HG03442 (cell line): Measurements from ENCODE around the gene GMEB2.
"Not testable (repeated sequence)": the region's sequence is repeated elsewhere in the genome, so short reads cannot be mapped to it uniquely, and the experiment has no call there.

Experiments used
- ATAC-seq: cut with Tn5 transposase; IDR thresholded peaks from one replicate; pipeline ENCODE4 v1.9.1; 2021; ENCODE audit warnings: mild to moderate bottlenecking, moderate library complexity; ENCODE audit not compliant: unreplicated experiment

Gene GMEB2

DNA sequence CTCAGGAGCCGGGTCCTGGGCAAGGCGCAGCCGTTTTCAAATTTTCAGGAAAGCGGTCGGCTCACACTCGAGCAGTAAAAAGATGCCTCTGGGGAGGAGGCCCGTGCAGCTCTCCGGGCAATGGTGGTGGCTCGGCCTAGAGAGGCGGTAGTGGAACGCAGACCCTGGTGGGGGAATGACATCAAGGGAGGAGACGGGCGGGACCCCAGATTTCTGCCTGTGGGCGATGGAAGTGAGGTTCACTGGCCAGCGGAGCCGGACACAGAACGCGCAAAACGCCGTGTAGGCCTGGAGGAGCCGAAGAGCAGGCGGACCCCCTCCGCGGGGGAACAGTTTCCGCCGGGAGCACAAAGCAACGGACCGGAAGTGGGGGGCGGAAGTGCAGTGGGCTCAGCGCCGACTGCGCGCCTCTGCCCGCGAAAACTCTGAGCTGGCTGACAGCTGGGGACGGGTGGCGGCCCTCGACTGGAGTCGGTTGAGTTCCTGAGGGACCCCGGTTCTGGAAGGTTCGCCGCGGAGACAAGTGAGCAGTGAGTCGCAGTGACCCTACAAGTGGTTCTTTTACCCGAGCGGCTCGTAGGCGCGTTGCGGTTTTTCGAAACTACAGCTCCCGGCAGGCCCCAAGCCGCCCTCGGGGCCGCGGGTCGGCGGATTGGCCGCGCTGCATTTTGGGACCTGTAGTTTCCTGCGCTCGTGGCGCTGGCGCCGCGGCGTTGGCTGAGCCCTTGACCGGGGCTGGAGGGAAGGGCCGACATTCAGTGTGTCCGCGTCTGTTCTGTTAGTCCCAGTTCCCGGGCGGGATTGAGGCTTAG is 31.2 kb upstream of the GMEB2 start, which contains the start of gene RTEL1:
TSS of gene RTEL1 (plus strand) at position 376 of the 812 bp plus-strand sequence. CDS start 1,091 bp downstream, outside the sequence.
- ATAC-seq = peak; percentile 86

DNA sequence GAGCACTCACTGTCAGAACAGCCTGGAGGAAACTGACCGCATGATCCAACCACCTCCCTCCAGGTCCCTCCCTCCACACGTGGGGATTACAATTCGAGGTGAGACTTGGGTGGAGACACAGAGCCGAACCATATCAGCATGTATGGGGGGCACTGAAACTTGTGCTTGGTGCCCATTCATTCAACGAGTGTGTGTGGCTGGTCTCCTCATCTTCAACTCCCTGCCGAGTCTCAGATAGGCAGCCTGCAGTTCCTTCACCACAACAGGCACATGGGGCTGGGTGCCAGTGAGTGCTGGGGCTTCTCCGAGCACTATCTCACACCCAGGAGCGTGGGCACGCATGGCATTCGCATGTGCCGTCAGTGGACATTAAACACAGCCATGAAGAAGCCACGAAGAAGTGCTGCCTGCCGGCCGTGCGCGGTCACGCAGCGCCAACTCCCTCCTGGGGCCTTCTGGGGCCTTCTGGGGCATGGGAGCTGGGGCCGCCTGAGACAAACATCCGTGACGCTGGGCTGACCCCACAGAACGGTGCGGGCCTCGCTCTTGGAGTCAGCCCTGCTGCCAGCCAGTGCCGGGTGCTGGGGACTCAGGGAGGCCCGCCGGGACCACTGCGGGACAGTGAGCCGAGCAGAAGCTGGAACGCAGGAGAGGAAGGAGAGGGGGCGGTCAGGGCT is 30.5 kb upstream of the GMEB2 start:
- no peak for ATAC-seq

DNA sequence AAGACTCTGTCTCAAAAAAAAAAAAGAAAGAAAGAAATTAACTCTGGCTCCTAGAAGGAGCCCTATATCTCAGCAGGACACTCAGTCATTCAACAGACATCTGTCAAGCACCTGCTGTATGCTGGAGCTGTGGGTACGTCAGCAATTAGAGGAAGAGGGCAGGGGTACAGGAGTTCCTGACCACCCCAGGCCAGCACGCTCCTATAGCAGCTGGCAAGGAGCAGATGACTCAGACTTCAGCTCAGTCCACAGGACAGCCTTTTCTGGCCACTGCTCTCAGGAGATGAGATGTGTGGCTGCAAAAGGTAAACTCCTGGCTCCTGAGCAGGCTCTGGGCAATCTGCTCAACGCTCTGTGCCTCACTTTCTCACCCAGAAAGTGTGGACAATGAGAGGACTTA is 29.6 kb upstream of the GMEB2 start:
- ATAC-seq = no peak

DNA sequence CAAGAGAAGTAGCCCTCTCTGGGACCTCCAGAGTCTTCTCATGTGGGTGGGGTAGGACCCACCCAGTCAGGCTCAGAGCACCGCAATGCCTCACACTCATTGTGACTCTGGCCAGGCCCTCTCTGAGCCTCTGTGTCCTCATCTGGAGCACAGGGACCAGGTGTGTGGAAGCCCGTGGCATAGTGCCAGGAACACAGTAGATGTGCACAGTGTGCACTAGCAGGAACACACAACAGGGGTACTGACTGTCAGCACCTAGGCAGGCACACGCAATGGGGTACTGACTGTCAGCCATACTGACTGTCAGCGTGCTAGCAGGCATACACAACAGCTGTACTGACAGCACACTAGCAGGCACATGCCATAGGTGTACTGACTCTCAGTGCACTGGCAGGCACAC is 28.3 kb upstream of the GMEB2 start:
- no peak for ATAC-seq

DNA sequence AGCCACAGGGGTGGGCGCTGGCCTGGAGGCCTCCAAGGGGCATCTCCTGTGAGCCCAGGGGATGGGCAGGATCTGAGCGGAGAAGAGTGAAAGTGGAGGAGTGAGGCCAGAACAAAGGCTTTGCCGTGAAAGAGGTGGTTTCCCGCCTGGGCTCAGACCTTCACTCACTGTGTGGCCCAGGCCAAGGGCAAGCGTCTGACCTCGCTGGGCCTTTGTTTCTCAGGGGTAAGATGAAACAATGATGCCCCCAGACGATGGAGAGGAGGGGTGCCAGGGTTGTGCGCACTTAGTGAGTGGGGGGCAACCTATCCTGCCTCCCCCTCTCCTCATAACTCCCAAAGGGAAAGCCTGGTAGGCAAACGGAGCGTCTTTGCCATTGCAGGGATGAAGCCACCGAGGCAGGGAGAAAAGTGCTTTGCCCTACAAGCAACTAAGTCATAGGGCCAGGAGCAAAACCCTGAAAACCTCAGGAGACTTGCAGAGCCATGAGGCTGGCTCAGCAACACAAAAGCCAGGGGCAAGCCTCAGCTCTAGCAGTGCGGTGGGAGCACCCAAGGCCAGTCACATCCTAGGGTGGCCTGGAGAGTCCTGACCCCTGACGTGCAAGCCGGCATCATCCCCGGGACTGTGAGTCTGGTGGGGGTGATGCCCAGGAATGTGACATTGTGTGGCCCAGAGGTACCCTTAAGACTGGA is 27.2 kb upstream of the GMEB2 start:
- ATAC-seq = no peak

DNA sequence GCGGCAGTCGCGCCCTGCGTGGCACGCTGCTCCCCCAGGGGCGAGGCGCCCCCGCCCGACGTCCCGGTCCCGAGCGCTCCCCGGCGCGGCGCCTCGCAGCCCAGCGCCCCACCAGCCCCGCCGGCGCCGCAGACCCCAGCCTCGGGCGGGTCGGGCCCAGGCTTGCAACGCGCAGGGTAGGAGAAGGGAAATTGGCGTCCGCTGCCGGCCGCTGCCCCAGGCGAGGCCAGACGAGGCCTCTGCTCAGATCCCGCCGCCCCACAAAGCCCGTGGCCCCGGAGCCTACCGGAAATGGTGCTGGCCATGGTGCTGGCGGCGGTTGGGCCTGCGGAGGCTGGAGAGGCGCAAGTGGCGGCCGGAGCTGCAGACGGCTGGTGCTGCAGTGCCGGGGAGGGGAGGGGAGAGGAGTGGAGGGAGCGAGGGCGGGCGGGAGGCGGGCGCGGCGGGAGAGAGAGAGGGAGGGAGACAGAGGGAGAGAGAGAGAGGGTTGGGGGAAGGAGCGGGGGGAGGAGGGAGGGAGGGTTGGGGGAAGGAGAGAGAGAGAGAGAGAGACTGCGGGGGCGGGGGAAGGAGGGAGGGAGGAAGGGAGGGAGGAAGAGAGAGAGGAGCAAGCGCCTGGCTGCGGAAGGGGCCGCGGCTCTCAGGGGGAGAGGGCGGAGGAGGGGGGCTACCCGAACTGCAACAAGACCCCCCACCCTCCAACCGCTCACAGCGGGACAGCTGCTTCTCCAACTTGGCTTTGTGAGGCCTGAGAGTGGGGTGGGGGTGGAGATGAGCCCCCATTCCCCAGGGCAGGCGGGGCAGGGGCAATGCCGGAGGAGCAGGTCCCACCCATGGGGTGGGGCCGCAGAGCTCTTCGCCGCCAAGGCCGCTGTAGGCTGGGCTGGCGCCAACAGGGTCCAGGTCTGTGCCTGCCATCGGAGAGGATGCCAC is 26.4 kb upstream of the GMEB2 start, which contains the start of gene STMN3:
TSS of gene STMN3 (minus strand) at position 384 of the 933 bp plus-strand sequence. CDS start at position 305, 79 bp downstream.
- no peak for ATAC-seq

DNA sequence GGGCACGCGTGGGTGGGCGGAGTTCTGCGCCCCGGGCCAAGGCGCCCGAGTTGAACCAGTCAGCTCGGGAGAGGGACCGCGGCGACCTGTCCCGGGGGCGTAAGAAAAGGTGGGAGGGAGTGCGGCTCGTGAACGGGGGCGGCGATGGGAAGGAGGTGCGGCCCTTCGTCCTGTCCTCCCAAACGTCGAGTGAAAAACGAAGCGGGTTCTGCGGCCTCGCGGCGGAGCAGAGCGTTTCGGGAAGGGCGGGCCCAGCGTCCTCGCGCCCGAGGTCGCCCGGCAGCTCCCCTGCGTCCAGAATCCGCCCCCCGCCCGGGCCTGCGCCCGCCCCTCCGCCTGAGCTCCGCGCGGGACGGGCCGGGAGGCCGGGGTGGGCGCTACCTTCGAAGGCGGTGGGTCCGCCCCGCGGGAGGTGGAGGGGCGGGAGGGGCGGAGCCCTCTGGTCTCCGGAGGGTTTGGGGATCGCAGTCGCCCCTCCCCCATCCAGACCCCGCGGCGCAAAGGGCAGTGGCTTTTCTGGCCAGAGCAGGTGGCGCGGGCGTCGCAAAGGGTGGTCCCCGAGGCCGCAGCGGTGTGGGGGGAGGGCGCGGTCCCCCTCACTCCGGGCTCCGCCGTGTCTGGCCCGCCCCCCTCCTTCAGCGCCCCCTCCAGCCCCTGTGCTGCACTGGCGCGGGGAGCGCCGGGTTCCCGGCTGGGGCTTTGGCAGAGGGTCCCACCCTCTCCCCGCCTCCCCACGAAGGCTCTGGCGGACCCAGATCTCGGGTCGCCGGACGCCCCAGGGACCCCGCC is 25.5 kb upstream of the GMEB2 start:
- ATAC-seq = no peak

DNA sequence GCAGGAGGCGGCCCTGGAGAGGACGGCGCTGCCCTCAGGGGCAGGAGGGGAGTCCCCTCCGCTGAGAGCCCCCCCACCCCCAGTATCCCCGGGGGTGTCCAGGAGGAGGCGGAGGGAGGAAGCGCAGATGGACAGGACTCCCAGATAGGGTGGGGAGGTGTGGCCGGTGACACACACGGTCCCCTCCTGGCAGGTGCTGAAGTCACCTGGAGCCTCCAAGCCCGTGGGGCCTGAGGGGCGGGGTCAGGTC is 25.0 kb upstream of the GMEB2 start:
- ATAC-seq = no peak

DNA sequence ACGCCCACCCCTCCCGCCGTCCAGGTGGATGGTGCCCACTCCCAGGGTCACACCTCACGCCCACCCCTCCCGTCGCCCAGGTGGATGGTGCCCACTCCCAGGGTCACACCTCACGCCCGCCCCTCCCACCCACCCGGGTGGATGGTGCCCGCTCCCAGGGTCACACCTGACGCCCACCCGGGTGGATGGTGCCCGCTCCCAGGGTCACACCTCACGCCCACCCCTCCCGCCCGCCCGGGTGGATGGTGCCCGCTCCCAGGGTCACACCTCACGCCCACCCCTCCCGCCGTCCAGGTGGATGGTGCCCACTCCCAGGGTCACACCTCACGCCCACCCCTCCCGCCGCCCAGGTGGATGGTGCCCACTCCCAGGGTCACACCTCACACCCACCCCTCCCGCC is 23.6 kb upstream of the GMEB2 start:
- ATAC-seq = not testable (repeated sequence)

DNA sequence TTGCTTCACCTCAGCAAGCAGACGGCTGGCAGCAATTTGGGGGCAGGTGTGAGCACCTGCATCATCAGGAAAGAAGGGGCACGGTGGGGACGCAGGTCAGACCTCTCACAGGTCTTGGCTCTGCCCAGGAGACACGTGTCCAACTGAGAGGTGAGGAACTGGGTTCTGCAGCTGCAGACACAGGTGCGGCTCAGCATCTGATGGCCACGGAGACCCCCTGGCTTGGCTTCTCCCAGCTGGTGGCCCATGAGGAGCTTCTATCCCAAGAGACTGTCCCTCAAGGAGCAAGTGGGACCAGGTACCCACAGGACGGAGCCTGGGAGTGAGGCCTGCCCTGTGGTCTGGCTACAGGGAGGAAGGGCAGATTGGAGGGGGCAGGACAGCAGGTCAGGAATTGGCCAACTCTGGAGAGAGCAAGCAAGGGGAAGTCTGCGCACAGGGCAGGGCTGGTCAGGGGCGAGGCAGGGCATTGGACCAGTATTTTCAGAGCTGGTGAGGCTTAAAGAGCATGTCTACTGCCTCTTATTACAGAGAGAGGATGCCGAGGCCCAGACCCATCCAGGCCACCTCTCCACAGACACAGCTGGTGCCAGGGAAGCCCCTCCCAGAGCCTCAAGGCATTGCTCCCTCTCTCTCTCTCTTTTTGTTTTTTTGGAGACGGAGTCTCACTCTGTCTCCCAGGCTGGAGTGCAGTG is 22.1 kb upstream of the GMEB2 start:
- no peak for ATAC-seq

DNA sequence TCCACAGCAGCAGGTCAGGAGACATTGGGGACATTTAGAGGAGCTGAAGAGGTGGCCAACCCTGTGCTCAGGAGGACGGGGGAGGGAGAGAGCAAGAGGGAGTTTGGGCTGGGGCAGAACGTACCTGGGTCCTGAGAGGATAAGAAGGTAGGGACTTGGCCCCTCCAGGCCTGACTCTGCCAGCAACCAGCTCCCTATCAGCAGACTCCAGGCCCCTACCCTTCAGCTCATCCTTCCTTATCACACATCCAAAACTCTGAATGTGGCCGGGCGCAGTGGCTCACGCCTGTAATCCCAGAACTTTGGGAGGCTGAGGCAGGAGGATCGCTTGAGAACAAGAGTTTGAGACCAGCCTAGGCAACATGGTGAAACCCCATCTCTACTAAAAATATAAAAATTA is 21.3 kb upstream of the GMEB2 start:
- ATAC-seq = no peak

DNA sequence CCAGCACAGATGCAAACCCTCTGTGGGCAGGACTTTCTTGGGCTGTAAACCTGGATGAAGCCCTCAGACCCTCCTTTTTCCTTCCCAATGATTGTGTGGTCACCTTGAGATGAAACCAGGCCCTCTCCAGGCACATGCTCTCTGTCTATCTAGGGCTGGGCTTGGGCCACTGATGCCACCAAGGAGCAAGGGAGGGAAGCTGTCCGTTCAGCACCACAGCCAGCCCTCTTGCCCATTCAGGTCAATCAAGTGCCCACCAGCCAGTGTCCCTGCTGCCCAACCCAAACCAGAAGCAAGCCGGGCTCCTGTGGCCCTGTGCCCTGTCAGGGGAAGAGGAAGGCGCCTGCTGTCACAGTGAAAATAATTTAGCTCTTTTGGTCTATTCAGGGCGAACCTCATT is 18.3 kb upstream of the GMEB2 start:
- ATAC-seq = no peak

DNA sequence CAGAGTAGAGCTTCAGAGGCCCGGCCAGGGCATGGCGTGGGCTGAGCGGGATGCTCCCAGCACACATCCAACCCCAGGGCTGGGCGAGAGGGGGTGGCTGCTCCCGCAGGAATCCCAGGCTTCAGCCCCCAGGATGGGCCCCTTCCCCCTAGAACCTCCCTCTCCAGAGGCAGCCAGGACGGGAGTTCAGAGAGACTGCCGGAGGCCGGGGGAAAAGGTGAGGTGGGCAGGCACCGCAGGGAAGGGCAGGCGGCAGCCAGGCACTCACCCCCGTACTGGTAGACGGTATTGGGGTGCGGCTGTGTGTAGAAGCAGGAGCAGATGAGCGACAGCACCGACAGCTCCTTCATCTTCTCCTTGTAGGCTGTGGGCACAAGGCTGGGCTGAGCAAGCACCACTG is 17.0 kb upstream of the GMEB2 start:
- ATAC-seq = no peak

DNA sequence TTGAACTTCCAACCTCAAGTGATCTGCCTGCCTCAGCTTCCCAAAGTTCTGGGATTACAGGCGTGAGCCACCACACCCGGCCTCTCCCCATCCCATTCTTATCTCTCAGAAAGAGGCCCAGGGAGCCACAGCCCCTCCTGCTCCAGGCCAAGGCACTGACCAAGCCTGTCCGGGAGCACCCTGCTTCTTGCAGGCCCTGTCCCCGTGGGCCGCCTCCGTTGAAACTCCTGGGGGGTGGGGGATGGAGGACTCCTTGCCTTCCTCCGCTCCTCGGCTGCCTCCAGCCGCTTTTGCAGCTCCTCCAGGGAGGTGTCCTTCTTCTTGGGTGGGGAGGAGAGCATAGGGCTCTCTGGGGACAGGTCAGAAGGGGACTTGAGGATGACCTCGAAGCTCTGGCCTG is 16.6 kb upstream of the GMEB2 start:
- ATAC-seq = no peak

DNA sequence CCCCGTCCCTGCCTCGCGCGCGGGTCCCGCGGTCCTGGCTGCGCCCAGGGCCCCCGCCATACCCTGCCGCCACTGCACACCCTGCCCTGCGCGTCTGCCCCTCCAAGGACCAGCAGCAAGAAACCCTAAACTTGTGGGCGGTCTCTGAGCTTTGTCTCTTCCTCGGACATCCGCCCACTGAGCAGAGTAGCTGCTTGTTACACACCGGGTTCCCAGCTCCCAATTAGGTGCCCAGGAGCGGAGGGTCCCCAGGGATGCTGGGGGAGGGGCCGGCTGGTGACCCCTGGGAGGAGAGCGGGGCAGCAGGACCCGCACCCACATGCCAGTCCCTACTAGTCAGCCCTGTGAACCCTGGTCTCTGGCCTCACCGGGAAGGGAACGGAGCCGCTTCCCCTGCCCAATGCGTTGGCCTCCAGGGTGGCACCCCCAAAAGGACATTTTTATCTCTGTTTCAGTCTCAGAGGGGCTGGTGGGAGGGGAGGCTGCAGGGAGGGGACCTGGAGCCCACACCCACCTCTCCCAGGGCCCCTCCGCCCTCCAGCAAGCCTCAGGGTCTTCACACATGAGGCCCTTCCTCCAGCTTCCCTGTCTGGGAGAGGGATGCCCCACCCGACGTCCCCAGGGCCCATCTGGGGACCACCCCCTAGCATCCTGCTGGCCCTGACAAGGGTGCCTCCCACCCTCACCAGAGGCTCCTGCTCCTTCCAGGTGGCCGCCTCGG is 15.8 kb upstream of the GMEB2 start:
- ATAC-seq = peak; percentile 6

DNA sequence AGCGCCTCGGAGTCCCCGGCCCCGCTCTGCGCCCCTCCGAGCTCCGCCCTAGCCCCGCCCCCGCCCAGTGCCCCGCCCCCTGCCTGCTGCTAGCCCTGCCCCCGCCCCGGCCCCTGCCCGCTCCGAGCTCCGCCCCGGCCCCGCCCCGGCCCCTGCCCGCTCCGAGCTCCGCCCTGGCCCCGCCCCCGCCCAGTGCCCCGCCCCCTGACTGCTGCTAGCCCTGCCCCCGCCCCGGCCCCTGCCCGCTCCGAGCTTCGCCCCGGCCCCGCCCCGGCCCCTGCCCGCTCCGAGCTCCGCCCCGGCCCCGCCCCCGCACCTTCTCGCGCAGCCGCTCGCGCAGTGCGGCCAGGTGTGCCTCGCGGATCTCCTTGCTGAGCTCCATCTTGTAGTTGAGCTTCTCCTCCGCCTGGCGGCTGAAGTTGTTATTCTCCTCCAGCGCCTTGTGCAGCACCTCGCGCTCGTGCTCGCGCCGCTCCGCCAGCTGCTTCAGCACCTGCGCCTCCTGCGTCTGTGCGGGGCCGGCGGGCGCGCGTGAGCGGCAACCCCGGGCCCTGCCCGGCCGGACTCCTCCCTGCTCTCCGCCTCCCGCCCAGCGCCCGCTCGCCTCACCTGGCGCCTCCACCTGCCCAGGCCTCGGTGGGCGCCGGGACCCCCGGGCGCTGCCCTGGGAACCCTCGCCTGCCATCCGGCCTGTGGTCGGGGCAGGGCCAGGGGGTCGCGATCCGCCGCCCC is 15.1 kb upstream of the GMEB2 start:
- ATAC-seq = peak; percentile 65

DNA sequence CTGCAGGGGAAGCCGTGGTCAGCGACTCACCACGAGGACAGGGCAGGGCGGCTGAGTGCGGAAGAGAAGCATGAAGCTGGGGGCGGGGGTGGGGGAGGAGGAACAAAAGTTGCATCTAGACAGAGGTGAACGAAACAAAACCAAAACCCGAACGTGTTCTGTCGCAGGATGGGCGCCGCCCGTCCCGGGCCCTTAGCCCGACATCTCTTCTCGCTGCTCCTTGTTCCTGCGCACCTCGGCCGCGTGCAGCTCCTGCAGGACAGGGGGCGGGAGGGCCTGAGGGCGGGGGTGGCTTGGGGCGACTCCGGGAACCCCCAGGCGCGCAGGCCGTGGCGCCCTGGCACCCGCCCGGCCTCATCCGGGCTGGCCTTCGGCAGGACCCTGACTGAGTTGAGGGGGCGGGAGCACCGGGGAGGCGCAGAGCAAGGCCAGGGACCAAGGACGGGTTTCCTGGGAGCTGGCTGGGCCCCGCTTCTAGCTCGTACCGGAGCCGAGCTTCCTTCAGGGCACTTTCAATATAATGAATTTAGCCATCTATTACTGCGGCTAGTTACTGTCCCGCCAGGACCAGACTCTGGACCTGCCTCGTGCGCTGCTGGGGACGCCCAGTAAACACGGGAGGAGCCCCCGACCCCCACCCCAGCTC is 14.4 kb upstream of the GMEB2 start:
- no peak for ATAC-seq

DNA sequence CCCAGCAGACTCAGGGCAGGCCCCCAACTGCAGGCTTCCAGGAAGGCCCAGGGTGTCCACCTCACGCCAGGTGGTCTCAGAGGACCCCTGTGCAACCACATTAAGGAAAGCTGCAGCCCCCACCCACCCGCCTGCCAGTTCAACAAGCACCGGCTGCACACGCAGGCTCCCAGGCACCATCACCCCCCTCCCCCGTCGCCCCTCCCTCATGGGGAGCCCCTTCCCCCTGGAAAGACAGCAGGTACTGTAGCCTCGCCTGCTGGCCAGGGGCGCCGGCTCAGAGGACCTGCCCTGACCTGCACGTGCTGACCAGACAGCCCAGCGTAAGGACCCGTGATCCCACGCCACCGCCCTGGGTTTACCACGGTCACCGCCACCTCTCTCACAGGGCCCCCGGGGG is 13.8 kb upstream of the GMEB2 start:
- not testable (repeated sequence) for ATAC-seq
